Cerebellar cortex (tissue), 1 donor: Measurements from ENCODE around the gene ME2.
"Not testable (repeated sequence)": the region's sequence is repeated elsewhere in the genome, so short reads cannot be mapped to it uniquely, and the experiment has no call there.

Experiments
- DNase-seq: peaks from one replicate; pipeline ENCODE4 v3.0.0-alpha.2; 2015; ENCODE audit warnings: low spot score

ME2 gene

GRCh38 chr18:50924372-50924771, 45.5 kb downstream of the ME2 start:
- DNase-seq, result no peak

GRCh38 chr18:50926521-50926920, 47.6 kb downstream of the ME2 start:
- DNase-seq, result no peak

- DNase-seq, result no peak
Observed at GRCh38 chr18:50928551-50928950, 49.6 kb downstream of the ME2 start.

- DNase-seq, result no peak
Observed at GRCh38 chr18:50933684-50934083, 54.8 kb downstream of the ME2 start.

- DNase-seq, result no peak
Observed at GRCh38 chr18:50934545-50935211, 55.8 kb downstream of the ME2 start.

GRCh38 chr18:50935493-50936191, 56.7 kb downstream of the ME2 start:
- DNase-seq, result no peak

GRCh38 chr18:50937183-50937582, 58.3 kb downstream of the ME2 start:
- DNase-seq, result no peak

- no peak for DNase-seq
Observed at GRCh38 chr18:50938912-50939311, 60.0 kb downstream of the ME2 start.

GRCh38 chr18:50944245-50944932, 65.5 kb downstream of the ME2 start:
- no peak for DNase-seq

GRCh38 chr18:50945918-50946317, 67.0 kb downstream of the ME2 start:
- not testable (repeated sequence) for DNase-seq

- DNase-seq, result no peak
Observed at GRCh38 chr18:50947899-50948298, 69.0 kb downstream of the ME2 start.

GRCh38 chr18:50949185-50949584, 70.3 kb downstream of the ME2 start:
- DNase-seq, result no peak

GRCh38 chr18:50950626-50951025, 71.7 kb downstream of the ME2 start:
- DNase-seq, result no peak

- no peak for DNase-seq
Observed at GRCh38 chr18:50953822-50954221, 74.9 kb downstream of the ME2 start.

GRCh38 chr18:50955253-50955652, 76.3 kb downstream of the ME2 start:
- no peak for DNase-seq

- DNase-seq, result no peak
Observed at GRCh38 chr18:50956116-50956515, 77.2 kb downstream of the ME2 start.

GRCh38 chr18:50961974-50962373, 83.1 kb downstream of the ME2 start:
- no peak for DNase-seq

GRCh38 chr18:50967714-50968661, 89.1 kb downstream of the ME2 start, which contains the start of gene ELAC1:
Gene ELAC1 (plus strand): TSS chr18:50968040. CDS start chr18:50974405, 6,365 bp downstream.
- peak; percentile 70 for DNase-seq

- peak; percentile 8 for DNase-seq
Observed at GRCh38 chr18:50969448-50969847, 90.5 kb downstream of the ME2 start.

GRCh38 chr18:50970006-50970405, 91.1 kb downstream of the ME2 start:
- peak; percentile 80 for DNase-seq

GRCh38 chr18:50972404-50972803, 93.5 kb downstream of the ME2 start:
- not testable (repeated sequence) for DNase-seq
